Hepatocyte (in vitro differentiated cells): ENCODE data around the gene PELI3. TPM values are rescaled to one million over a fixed set of nuclear protein-coding genes. Genes with fewer than 3 reads are reported as not detected.

Source experiments
- DNase-seq: peaks from one replicate; pipeline ENCODE4 v3.0.0-alpha.2; 2016; ENCODE audit warnings: low spot score
- H2AFZ ChIP-seq: fragments of 200-600 bp; sonication (generic); 2 replicates; pipeline ENCODE4 v1.6.0; 2016; ENCODE audit warnings: antibody characterized with exemption, mild to moderate bottlenecking
- H3K27ac ChIP-seq: fragments of 200-600 bp; sonication (generic); 2 replicates; pipeline ENCODE4 v1.5.1; 2016; ENCODE audit warnings: mild to moderate bottlenecking
- H3K27me3 ChIP-seq: fragments of 200-600 bp; sonication (generic); 2 replicates; pipeline ENCODE4 v1.6.1; 2016
- H3K36me3 ChIP-seq: fragments of 200-600 bp; sonication (generic); replicated peaks from 2 replicates; pipeline ENCODE4 v1.5.1; 2016; ENCODE audit warnings: low read depth; ENCODE audit not compliant: insufficient read depth
- H3K4me1 ChIP-seq: fragments of 200-600 bp; sonication (generic); 2 replicates; pipeline ENCODE4 v1.5.1; 2016; ENCODE audit warnings: mild to moderate bottlenecking, moderate library complexity; ENCODE audit not compliant: insufficient read depth
- H3K4me2 ChIP-seq: fragments of 200-600 bp; sonication (generic); 2 replicates; pipeline ENCODE4 v1.6.0; 2016
- H3K4me3 ChIP-seq: fragments of 200-600 bp; sonication (generic); 2 replicates; pipeline ENCODE4 v1.5.1; 2016; ENCODE audit warnings: mild to moderate bottlenecking
- H3K79me2 ChIP-seq: fragments of 200-600 bp; sonication (generic); 2 replicates; pipeline ENCODE4 v1.6.0; 2017; ENCODE audit warnings: mild to moderate bottlenecking
- H3K9me2 ChIP-seq: fragments of 200-600 bp; sonication (generic); replicated peaks from 2 replicates; pipeline ENCODE4 v1.6.0; 2017; ENCODE audit warnings: mild to moderate bottlenecking; ENCODE audit not compliant: insufficient read depth
- H3K9me3 ChIP-seq: fragments of 200-600 bp; sonication (generic); 2 replicates; pipeline ENCODE4 v1.5.1; 2016; ENCODE audit warnings: low read depth, mild to moderate bottlenecking
- H4K20me1 ChIP-seq: fragments of 200-600 bp; sonication (generic); 2 replicates; pipeline ENCODE4 v1.6.0; 2016; ENCODE audit warnings: mild to moderate bottlenecking; ENCODE audit not compliant: insufficient read depth, poor library complexity, severe bottlenecking
- CTCF ChIP-seq: fragments of 200-600 bp; sonication (generic); IDR thresholded peaks from 2 replicates; pipeline ENCODE4 v1.5.1; 2016; ENCODE audit warnings: antibody characterized with exemption, mild to moderate bottlenecking; ENCODE audit not compliant: poor library complexity
- EZH2 ChIP-seq: fragments of 200-600 bp; sonication (generic); IDR thresholded peaks from 2 replicates; pipeline ENCODE4 v1.6.1; 2016; ENCODE audit warnings: antibody characterized with exemption, mild to moderate bottlenecking, borderline replicate concordance
- EZH2phosphoT487 ChIP-seq: fragments of 200-600 bp; sonication (generic); IDR thresholded peaks from one replicate; pipeline ENCODE4 v1.6.1; 2018; ENCODE audit warnings: antibody characterized with exemption, mild to moderate bottlenecking, low read depth, moderate library complexity; ENCODE audit not compliant: unreplicated experiment, severe bottlenecking
- WGBS: methylation state at CpG from one replicate; pipeline ENCODE4 v1.1.6; 2016; ENCODE audit warnings: low lambda C conversion rate; ENCODE audit errors: missing lambda C conversion rate; 5-methylcytosine and 5-hydroxymethylcytosine counted together
- polyA plus RNA-seq: library from polyadenylated mRNA; unstranded; fragments of >200 nt; fragmentation: Nextera tagmentation; extraction: Ambion mirVana; gene quantifications from 2 replicates; pipeline ENCODE4 v1.2.1, GENCODE V29; 2016
- total RNA-seq: library from RNA; depleted of rRNA; stranded (reverse); fragments of >200 nt; gene quantifications from 2 replicates; pipeline ENCODE4 v1.2.3, GENCODE V29; 2014

Gene PELI3
- total and polyA plus RNA-seq, 2 experiments from 2014 or later = 6.7 to 10.9 TPM

GRCh38 chr11:66473608-66474515 is 7.2 kb downstream of the PELI3 start:
- 92% methylated on average over 19 of the region's 20 CpGs for WGBS
- H3K9me2 ChIP-seq = no peaks in the 10 kb centered on the region
- no peak overlapping the region for H3K4me3 ChIP-seq
- no peak overlapping the region for H2AFZ ChIP-seq
- H3K79me2 ChIP-seq = peaks cover 6% of the 10 kb centered on the region
- H3K27ac ChIP-seq = no peak overlapping the region
- peaks cover 3% of the 10 kb centered on the region for H4K20me1 ChIP-seq
- H3K9me3 ChIP-seq = no peaks in the 10 kb centered on the region
- H3K27me3 ChIP-seq = no peaks in the 10 kb centered on the region
- DNase-seq = no peak
- peaks cover 3% of the 10 kb centered on the region for H3K4me1 ChIP-seq
- no peak overlapping the region for H3K4me2 ChIP-seq
- no peaks in the 10 kb centered on the region for H3K36me3 ChIP-seq
- TF ChIP-seq EZH2phosphoT487 (no peak), EZH2 (no peak), CTCF (no peak)

DNA sequence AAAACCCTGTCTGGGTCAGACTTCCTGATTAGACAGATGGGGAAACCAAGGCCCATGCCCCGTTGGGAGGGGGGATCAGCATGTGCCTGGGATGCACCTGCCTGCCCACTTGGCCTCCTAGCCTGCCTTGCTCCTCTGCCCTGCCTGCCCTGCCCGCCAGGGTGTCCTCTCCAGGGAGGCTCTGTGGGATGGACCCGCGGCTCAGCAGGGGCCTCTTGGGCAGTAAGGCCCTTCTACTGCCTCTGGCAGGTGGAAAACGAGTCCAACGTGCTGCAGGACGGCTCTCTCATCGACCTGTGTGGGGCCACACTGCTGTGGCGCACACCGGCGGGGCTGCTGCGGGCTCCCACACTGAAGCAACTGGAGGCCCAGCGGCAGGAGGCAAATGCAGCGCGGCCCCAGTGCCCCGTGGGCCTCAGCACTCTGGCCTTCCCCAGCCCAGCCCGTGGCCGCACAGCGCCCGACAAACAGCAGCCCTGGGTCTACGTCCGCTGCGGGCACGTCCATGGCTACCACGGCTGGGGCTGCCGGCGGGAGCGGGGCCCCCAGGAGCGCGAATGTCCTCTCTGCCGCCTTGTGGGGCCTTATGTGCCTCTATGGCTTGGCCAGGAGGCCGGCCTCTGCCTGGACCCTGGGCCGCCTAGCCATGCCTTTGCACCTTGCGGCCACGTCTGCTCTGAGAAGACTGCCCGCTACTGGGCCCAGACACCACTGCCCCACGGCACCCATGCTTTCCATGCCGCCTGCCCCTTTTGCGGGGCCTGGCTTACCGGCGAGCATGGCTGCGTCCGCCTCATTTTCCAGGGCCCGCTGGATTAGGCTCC is 8.9 kb downstream of the PELI3 start:
- WGBS = 95% methylated on average over 41 of the region's 44 CpGs
- H3K27ac ChIP-seq = no peak overlapping the region
- H3K4me2 ChIP-seq = no peak overlapping the region
- no peaks in the 10 kb centered on the region for H3K9me3 ChIP-seq
- H3K79me2 ChIP-seq = peaks cover 11% of the 10 kb centered on the region
- no peak for DNase-seq
- H3K4me3 ChIP-seq = no peak overlapping the region
- H3K9me2 ChIP-seq = no peaks in the 10 kb centered on the region
- H3K36me3 ChIP-seq = no peaks in the 10 kb centered on the region
- no peaks in the 10 kb centered on the region for H3K27me3 ChIP-seq
- TF ChIP-seq CTCF (no peak), EZH2 (no peak), EZH2phosphoT487 (no peak)
- H3K4me1 ChIP-seq = peaks cover 9% of the 10 kb centered on the region
- no peak overlapping the region for H2AFZ ChIP-seq
- H4K20me1 ChIP-seq = peaks cover 4% of the 10 kb centered on the region

- Histone ChIP-seq H2AFZ (no peak overlapping the region), H3K9me2 (no peaks in the 10 kb centered on the region), H4K20me1 (peaks cover 4% of the 10 kb centered on the region), H3K79me2 (peaks cover 15% of the 10 kb centered on the region), H3K4me1 (peaks cover 11% of the 10 kb centered on the region), H3K27ac (no peak overlapping the region), H3K36me3 (no peaks in the 10 kb centered on the region), H3K9me3 (no peaks in the 10 kb centered on the region), H3K4me2 (no peak overlapping the region), H3K27me3 (no peaks in the 10 kb centered on the region), H3K4me3 (no peak overlapping the region)
- TF ChIP-seq EZH2 = no peak
- no peak for TF ChIP-seq CTCF
- no peak for TF ChIP-seq EZH2phosphoT487
- DNase-seq = no peak
- WGBS = 89% methylated on average over 10 of the region's 10 CpGs
Measured at GRCh38 chr11:66476173-66476840, 9.6 kb downstream of the PELI3 start.
